ENCODE data around the gene LMO1. TPM values are rescaled to one million over a fixed set of nuclear protein-coding genes. Genes with fewer than 3 reads are reported as not detected.
A peak's percentile ranks its signal among the peaks of the same experiment; 100 is the strongest.

The LMO1 gene
- total RNA-seq, 1 donor: not detected

- Histone ChIP-seq H3K79me2 (ENCODE audit: insufficient read depth, low read length) (no peaks in the 10 kb centered on the region), H3K4me1 (ENCODE audit: insufficient read depth, low read length) (no peaks in the 10 kb centered on the region), H3K27ac (ENCODE audit: low read depth, low read length) (no peak overlapping the region), H3K27me3 (ENCODE audit: insufficient read depth, low read length) (peaks cover 11% of the 10 kb centered on the region), H3K4me3 (ENCODE audit: insufficient read depth, low read length) (no peak overlapping the region), H4K20me1 (ENCODE audit: insufficient read depth, low read length) (no peaks in the 10 kb centered on the region), H3K36me3 (ENCODE audit: insufficient read depth, low read length) (no peaks in the 10 kb centered on the region), H3K4me2 (ENCODE audit: insufficient read depth, low read length) (no peak overlapping the region), H3K9me3 (ENCODE audit: low read depth, low read length) (no peaks in the 10 kb centered on the region), H2AFZ (ENCODE audit: low read length) (no peak overlapping the region)
- DNase-seq (ENCODE audit: insufficient read length, low spot score, missing footprints): peak; percentile 32
- TF ChIP-seq CTCF (IDR thresholded peaks at IDR 0.05; ENCODE audit: extremely low read depth, low read depth, low read length): no peak
Measured at GRCh38 chr11:8218840-8219239, 44.8 kb downstream of the LMO1 start.

- no peaks in the 10 kb centered on the region for H4K20me1 ChIP-seq (ENCODE audit: insufficient read depth, low read length)
- no peak for TF ChIP-seq CTCF (IDR thresholded peaks at IDR 0.05; ENCODE audit: extremely low read depth, low read depth, low read length)
- no peaks in the 10 kb centered on the region for H3K4me1 ChIP-seq (ENCODE audit: insufficient read depth, low read length)
- no peaks in the 10 kb centered on the region for H3K79me2 ChIP-seq (ENCODE audit: insufficient read depth, low read length)
- H3K4me2 ChIP-seq (ENCODE audit: insufficient read depth, low read length): no peak overlapping the region
- H3K9me3 ChIP-seq (ENCODE audit: low read depth, low read length): no peaks in the 10 kb centered on the region
- no peak overlapping the region for H3K4me3 ChIP-seq (ENCODE audit: insufficient read depth, low read length)
- no peak overlapping the region for H3K27ac ChIP-seq (ENCODE audit: low read depth, low read length)
- H3K27me3 ChIP-seq (ENCODE audit: insufficient read depth, low read length): peaks cover 11% of the 10 kb centered on the region
- H2AFZ ChIP-seq (ENCODE audit: low read length): no peak overlapping the region
- DNase-seq (ENCODE audit: insufficient read length, low spot score, missing footprints): peak; percentile 77
- no peaks in the 10 kb centered on the region for H3K36me3 ChIP-seq (ENCODE audit: insufficient read depth, low read length)
Measured at GRCh38 chr11:8218409-8218808, 45.3 kb downstream of the LMO1 start.

GRCh38 chr11:8217926-8218325, 45.8 kb downstream of the LMO1 start:
- Histone ChIP-seq H3K27me3 (ENCODE audit: insufficient read depth, low read length) (peaks cover 11% of the 10 kb centered on the region), H4K20me1 (ENCODE audit: insufficient read depth, low read length) (no peaks in the 10 kb centered on the region), H3K4me1 (ENCODE audit: insufficient read depth, low read length) (no peaks in the 10 kb centered on the region), H3K4me3 (ENCODE audit: insufficient read depth, low read length) (no peak overlapping the region), H3K36me3 (ENCODE audit: insufficient read depth, low read length) (no peaks in the 10 kb centered on the region), H3K9me3 (ENCODE audit: low read depth, low read length) (no peaks in the 10 kb centered on the region), H3K4me2 (ENCODE audit: insufficient read depth, low read length) (no peak overlapping the region), H2AFZ (ENCODE audit: low read length) (no peak overlapping the region), H3K79me2 (ENCODE audit: insufficient read depth, low read length) (no peaks in the 10 kb centered on the region), H3K27ac (ENCODE audit: low read depth, low read length) (no peak overlapping the region)
- no peak for DNase-seq (ENCODE audit: insufficient read length, low spot score, missing footprints)
- no peak for TF ChIP-seq CTCF (IDR thresholded peaks at IDR 0.05; ENCODE audit: extremely low read depth, low read depth, low read length)

- no peak overlapping the region for H3K4me2 ChIP-seq (ENCODE audit: insufficient read depth, low read length)
- no peaks in the 10 kb centered on the region for H3K79me2 ChIP-seq (ENCODE audit: insufficient read depth, low read length)
- peaks cover 15% of the 10 kb centered on the region for H3K27me3 ChIP-seq (ENCODE audit: insufficient read depth, low read length)
- no peak overlapping the region for H2AFZ ChIP-seq (ENCODE audit: low read length)
- no peak for TF ChIP-seq CTCF (IDR thresholded peaks at IDR 0.05; ENCODE audit: extremely low read depth, low read depth, low read length)
- H3K9me3 ChIP-seq (ENCODE audit: low read depth, low read length): no peaks in the 10 kb centered on the region
- H3K4me1 ChIP-seq (ENCODE audit: insufficient read depth, low read length): no peaks in the 10 kb centered on the region
- H3K27ac ChIP-seq (ENCODE audit: low read depth, low read length): no peak overlapping the region
- no peaks in the 10 kb centered on the region for H3K36me3 ChIP-seq (ENCODE audit: insufficient read depth, low read length)
- H3K4me3 ChIP-seq (ENCODE audit: insufficient read depth, low read length): no peak overlapping the region
- H4K20me1 ChIP-seq (ENCODE audit: insufficient read depth, low read length): no peaks in the 10 kb centered on the region
- DNase-seq (ENCODE audit: insufficient read length, low spot score, missing footprints): peak; percentile 65
Measured at GRCh38 chr11:8217136-8217535, 46.5 kb downstream of the LMO1 start.

All from osteoblast (primary cell).